ENCODE data around the gene CABCOCO1. TPM values are rescaled to one million over a fixed set of nuclear protein-coding genes. Genes with fewer than 3 reads are reported as not detected.

CABCOCO1 gene
- total and polyA plus RNA-seq, 9 of the 15 experiments (the other 6 are each of a cell fraction or from before 2014, with no cell fraction given) = 0.04 TPM; not detected in 8

- TF ChIP-seq, protein P1, sequence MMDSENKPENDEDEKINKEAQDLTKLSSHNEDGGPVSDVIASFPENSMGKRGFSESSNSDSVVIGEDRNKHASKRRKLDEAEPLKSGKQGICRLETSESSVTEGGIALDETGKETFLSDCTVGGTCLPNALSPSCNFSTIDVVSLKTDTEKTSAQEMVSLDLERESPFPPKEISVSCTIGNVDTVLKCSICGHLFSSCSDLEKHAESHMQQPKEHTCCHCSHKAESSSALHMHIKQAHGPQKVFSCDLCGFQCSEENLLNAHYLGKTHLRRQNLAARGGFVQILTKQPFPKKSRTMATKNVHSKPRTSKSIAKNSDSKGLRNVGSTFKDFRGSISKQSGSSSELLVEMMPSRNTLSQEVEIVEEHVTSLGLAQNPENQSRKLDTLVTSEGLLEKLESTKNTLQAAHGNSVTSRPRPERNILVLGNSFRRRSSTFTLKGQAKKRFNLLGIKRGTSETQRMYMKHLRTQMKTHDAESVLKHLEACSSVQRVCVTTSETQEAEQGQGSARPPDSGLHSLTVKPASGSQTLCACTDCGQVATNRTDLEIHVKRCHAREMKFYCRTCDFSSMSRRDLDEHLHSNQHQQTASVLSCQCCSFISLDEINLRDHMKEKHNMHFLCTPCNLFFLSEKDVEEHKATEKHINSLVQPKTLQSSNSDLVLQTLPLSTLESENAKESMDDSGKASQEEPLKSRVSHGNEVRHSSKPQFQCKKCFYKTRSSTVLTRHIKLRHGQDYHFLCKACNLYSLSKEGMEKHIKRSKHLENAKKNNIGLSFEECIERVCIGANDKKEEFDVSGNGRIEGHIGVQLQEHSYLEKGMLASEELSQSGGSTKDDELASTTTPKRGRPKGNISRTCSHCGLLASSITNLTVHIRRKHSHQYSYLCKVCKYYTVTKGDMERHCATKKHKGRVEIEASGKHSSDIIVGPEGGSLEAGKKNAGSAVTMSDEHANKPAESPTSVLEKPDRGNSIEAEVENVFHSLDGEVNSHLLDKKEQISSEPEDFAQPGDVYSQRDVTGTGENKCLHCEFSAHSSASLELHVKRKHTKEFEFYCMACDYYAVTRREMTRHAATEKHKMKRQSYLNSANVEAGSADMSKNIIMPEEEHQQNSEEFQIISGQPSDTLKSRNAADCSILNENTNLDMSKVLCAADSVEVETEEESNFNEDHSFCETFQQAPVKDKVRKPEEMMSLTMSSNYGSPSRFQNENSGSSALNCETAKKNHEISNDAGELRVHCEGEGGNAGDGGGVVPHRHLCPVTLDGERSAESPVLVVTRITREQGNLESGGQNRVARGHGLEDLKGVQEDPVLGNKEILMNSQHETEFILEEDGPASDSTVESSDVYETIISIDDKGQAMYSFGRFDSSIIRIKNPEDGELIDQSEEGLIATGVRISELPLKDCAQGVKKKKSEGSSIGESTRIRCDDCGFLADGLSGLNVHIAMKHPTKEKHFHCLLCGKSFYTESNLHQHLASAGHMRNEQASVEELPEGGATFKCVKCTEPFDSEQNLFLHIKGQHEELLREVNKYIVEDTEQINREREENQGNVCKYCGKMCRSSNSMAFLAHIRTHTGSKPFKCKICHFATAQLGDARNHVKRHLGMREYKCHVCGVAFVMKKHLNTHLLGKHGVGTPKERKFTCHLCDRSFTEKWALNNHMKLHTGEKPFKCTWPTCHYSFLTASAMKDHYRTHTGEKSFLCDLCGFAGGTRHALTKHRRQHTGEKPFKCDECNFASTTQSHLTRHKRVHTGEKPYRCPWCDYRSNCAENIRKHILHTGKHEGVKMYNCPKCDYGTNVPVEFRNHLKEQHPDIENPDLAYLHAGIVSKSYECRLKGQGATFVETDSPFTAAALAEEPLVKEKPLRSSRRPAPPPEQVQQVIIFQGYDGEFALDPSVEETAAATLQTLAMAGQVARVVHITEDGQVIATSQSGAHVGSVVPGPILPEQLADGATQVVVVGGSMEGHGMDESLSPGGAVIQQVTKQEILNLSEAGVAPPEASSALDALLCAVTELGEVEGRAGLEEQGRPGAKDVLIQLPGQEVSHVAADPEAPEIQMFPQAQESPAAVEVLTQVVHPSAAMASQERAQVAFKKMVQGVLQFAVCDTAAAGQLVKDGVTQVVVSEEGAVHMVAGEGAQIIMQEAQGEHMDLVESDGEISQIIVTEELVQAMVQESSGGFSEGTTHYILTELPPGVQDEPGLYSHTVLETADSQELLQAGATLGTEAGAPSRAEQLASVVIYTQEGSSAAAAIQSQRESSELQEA (IDR thresholded peaks at IDR 0.05; ENCODE audit: low read depth) = no peak
- TF ChIP-seq KAT2B (IDR thresholded peaks at IDR 0.05; ENCODE audit: low read depth, low read length) = no peak
- peak; percentile 50; the same call in 1 of the 2 replicates for TF ChIP-seq JUN (IDR thresholded peaks at IDR 0.05; ENCODE audit: borderline replicate concordance, low read depth, low read length)
- no peak for TF ChIP-seq JUN (CRISPR knock-in tag; IDR thresholded peaks at IDR 0.05; ENCODE audit: borderline replicate concordance)
- no peak for TF ChIP-seq LCOR (CRISPR knock-in tag; IDR thresholded peaks at IDR 0.05)
- no peak for TF ChIP-seq STAT5B (CRISPR knock-in tag; IDR thresholded peaks at IDR 0.05)
- TF ChIP-seq TAF1 (IDR thresholded peaks at IDR 0.05; ENCODE audit: control insufficient read depth, extremely low read depth, insufficient read depth, low read length, severe bottlenecking) = no peak
- peak; percentile 92 for TF ChIP-seq CEBPG (CRISPR knock-in tag; IDR thresholded peaks at IDR 0.05)
- TF ChIP-seq CEBPG (tag; conservative IDR thresholded peaks at IDR 0.05 in 1 of 2, IDR thresholded peaks at IDR 0.05 in 1 of 2) = peak; percentile 74 to 98
- TF ChIP-seq SMARCA5 (IDR thresholded peaks at IDR 0.05) = no peak
- TF ChIP-seq TEAD1 (CRISPR knock-in tag; IDR thresholded peaks at IDR 0.05) = peak in 1 of 2 experiments; percentile 70; a peak in 2 of 4 replicates
- TF ChIP-seq FIP1L1 (IDR thresholded peaks at IDR 0.05; ENCODE audit: low read depth, low read length, poor library complexity, severe bottlenecking) = no peak
- TF ChIP-seq CTCF (IDR thresholded peaks at IDR 0.05 in 2 of 3, conservative IDR thresholded peaks at IDR 0.05 in 1 of 3; ENCODE audit: insufficient read depth in 2 of 3, low read depth in 1 of 3, low read length in 3 of 3) = no peak
- TF ChIP-seq, protein P2, sequence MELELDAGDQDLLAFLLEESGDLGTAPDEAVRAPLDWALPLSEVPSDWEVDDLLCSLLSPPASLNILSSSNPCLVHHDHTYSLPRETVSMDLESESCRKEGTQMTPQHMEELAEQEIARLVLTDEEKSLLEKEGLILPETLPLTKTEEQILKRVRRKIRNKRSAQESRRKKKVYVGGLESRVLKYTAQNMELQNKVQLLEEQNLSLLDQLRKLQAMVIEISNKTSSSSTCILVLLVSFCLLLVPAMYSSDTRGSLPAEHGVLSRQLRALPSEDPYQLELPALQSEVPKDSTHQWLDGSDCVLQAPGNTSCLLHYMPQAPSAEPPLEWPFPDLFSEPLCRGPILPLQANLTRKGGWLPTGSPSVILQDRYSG (tag; conservative IDR thresholded peaks at IDR 0.05; ENCODE audit: low read depth) = no peak
- peak; percentile 48; the same call in 1 of the 2 replicates for TF ChIP-seq SMARCA4 (IDR thresholded peaks at IDR 0.05)
- no peak for TF ChIP-seq PHF21A (IDR thresholded peaks at IDR 0.05; ENCODE audit: borderline replicate concordance, low read depth)
- no peak for TF ChIP-seq ILF3 (IDR thresholded peaks at IDR 0.05; ENCODE audit: borderline replicate concordance)
Observed at GRCh38 chr10:61655335-61655851, 7.3 kb upstream of the CABCOCO1 start (continued).

All from K562 (cell line).